EL (cell line): ENCODE data around the gene LPAR5.
A peak's percentile ranks its signal among the peaks of the same experiment; 100 is the strongest.

Source experiments
- DNase-seq: peaks from one replicate; pipeline ENCODE4 v3.0.0-alpha.2; 2016

The LPAR5 gene

GRCh38 chr12:6635856-6636531 lies at the start of gene LPAR5:
TSS of gene LPAR5 (minus strand) at chr12:6635959. CDS start at chr12:6621248, 14,711 bp downstream.
- DNase-seq: peak; percentile 23

- DNase-seq: peak; percentile 47
These were observed 48.9 kb upstream of the LPAR5 start for GRCh38 chr12:6684609-6685008.

GRCh38 chr12:6676962-6677361 lies 41.2 kb upstream of the LPAR5 start:
- DNase-seq: no peak

GRCh38 chr12:6672143-6672542 lies 36.4 kb upstream of the LPAR5 start:
- DNase-seq: no peak

- no peak for DNase-seq
These were observed 31.9 kb upstream of the LPAR5 start for GRCh38 chr12:6667559-6668210.

- DNase-seq: no peak
These were observed 30.5 kb upstream of the LPAR5 start for GRCh38 chr12:6666211-6666610.

GRCh38 chr12:6664902-6665301 lies 29.1 kb upstream of the LPAR5 start:
- DNase-seq: no peak

GRCh38 chr12:6662906-6663742 lies 27.4 kb upstream of the LPAR5 start, which contains the start of gene ING4:
TSS of gene ING4 (minus strand) at chr12:6663119. CDS start at chr12:6663101, 18 bp downstream.
- DNase-seq: peak; percentile 100

GRCh38 chr12:6662602-6662905 lies 26.8 kb upstream of the LPAR5 start:
- DNase-seq: no peak

- no peak for DNase-seq
These were observed 18.2 kb upstream of the LPAR5 start for GRCh38 chr12:6653987-6654386.

GRCh38 chr12:6653342-6653741 lies 17.6 kb upstream of the LPAR5 start:
- DNase-seq: no peak

- DNase-seq: no peak
These were observed 16.6 kb upstream of the LPAR5 start for GRCh38 chr12:6652391-6652790.

- no peak for DNase-seq
These were observed 15.1 kb upstream of the LPAR5 start for GRCh38 chr12:6650832-6651231.

- peak; percentile 44 for DNase-seq
These were observed 11.4 kb upstream of the LPAR5 start, which contains the start of gene ACRBP for GRCh38 chr12:6647083-6647604. TSS of gene ACRBP (minus strand) at chr12:6647432. CDS start at chr12:6647366, 66 bp downstream.

GRCh38 chr12:6646276-6647082 lies 10.7 kb upstream of the LPAR5 start:
- DNase-seq: no peak

- DNase-seq: no peak
These were observed 9.1 kb upstream of the LPAR5 start for GRCh38 chr12:6644903-6645302.

- DNase-seq: no peak
These were observed 8.5 kb upstream of the LPAR5 start for GRCh38 chr12:6644257-6644596.

GRCh38 chr12:6643569-6644256 lies 8.0 kb upstream of the LPAR5 start:
- DNase-seq: no peak

- no peak for DNase-seq
These were observed 5.4 kb upstream of the LPAR5 start for GRCh38 chr12:6641131-6641530.

- DNase-seq: no peak
These were observed 4.7 kb upstream of the LPAR5 start for GRCh38 chr12:6640497-6640896.

GRCh38 chr12:6639151-6639801 lies 3.5 kb upstream of the LPAR5 start:
- no peak for DNase-seq

- no peak for DNase-seq
These were observed 2.5 kb upstream of the LPAR5 start for GRCh38 chr12:6638305-6638704.
